ENCODE data around the gene NRROS.

NRROS gene

DNA sequence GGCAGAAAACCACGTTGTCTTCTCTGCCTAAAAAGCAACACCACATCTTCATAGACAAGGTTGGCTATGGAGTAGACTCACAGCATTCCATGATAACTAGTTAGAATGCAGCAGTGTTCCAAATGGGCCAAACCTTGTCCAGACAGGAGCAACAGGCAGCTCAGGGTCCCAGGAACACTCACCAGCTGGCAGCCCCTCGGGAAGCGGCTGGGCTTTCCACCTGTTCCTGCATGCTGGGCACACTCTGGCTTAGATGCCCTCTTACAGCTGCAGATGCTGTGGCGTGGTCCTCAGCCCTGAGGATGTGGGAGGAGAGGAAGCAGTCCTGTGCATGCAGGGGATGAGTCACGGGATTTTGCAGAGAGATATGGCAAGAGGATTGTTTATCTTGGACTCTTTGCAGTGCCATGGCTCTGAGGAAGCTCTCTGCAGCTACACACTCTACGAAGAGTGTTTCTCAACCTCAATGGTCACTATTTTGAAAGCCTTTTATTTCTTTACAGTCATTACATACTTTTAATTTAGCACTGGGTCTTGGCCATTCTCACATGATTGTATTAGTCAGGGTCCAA is 11.3 kb downstream of the NRROS start:
- CTCF ChIA-PET = no interaction called here
- TF ChIP-seq ELF4 (IDR thresholded peaks at IDR 0.05) (no peak), HDGF (IDR thresholded peaks at IDR 0.05; ENCODE audit: borderline replicate concordance) (no peak), BHLHE40 (IDR thresholded peaks at IDR 0.05; ENCODE audit: borderline replicate concordance) (no peak), ZNF384 (IDR thresholded peaks at IDR 0.05) (no peak), ARNT (IDR thresholded peaks at IDR 0.05) (no peak), FOXM1 (IDR thresholded peaks at IDR 0.05; ENCODE audit: borderline replicate concordance) (no peak), LEF1 (IDR thresholded peaks at IDR 0.05; ENCODE audit: borderline replicate concordance) (no peak), L3MBTL2 (conservative IDR thresholded peaks at IDR 0.05) (no peak), SP1 (IDR thresholded peaks at IDR 0.05) (no peak), FOXA1 (IDR thresholded peaks at IDR 0.05) (no peak), NFRKB (IDR thresholded peaks at IDR 0.05) (no peak), TARDBP (IDR thresholded peaks at IDR 0.05) (no peak), CTBP1 (IDR thresholded peaks at IDR 0.05; ENCODE audit: borderline replicate concordance) (no peak), FOXK2 (IDR thresholded peaks at IDR 0.05) (no peak), SUZ12 (IDR thresholded peaks at IDR 0.05) (no peak)
- TF ChIP-seq, protein P1, sequence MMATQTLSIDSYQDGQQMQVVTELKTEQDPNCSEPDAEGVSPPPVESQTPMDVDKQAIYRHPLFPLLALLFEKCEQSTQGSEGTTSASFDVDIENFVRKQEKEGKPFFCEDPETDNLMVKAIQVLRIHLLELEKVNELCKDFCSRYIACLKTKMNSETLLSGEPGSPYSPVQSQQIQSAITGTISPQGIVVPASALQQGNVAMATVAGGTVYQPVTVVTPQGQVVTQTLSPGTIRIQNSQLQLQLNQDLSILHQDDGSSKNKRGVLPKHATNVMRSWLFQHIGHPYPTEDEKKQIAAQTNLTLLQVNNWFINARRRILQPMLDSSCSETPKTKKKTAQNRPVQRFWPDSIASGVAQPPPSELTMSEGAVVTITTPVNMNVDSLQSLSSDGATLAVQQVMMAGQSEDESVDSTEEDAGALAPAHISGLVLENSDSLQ (IDR thresholded peaks at IDR 0.05) = no peak
- DNase-seq (ENCODE audit: extremely low spot score) = no peak
- POLR2A ChIA-PET = no interaction called here

DNA sequence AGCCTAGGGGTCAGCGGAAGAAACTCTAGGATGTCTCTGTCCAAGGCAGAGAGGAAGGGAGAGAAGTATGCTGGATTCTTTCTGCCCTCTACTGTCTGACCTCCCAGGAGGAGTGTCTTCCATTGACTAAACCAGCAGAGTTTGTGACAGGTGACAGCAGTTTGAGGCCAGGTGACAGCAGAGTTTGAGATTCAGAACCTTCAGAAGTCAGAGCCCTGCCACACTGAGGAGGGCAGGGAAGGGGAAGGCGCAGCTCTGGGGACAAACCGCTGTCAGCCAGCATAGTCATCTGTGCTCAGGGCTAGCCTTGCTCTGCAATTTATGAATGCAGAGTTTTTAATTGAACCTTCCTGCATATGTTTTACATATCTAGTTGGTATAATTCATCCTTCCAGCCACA is 12.3 kb downstream of the NRROS start:
- no peak for DNase-seq (ENCODE audit: extremely low spot score)
- TF ChIP-seq FOXK2 (IDR thresholded peaks at IDR 0.05) = no peak
- no peak for TF ChIP-seq TARDBP (IDR thresholded peaks at IDR 0.05)
- TF ChIP-seq, protein P1 (IDR thresholded peaks at IDR 0.05) = no peak
- no peak for TF ChIP-seq L3MBTL2 (conservative IDR thresholded peaks at IDR 0.05)
- TF ChIP-seq SP1 (IDR thresholded peaks at IDR 0.05) = no peak
- ChIA-PET POLR2A (no interaction called here), CTCF (no interaction called here)

DNA sequence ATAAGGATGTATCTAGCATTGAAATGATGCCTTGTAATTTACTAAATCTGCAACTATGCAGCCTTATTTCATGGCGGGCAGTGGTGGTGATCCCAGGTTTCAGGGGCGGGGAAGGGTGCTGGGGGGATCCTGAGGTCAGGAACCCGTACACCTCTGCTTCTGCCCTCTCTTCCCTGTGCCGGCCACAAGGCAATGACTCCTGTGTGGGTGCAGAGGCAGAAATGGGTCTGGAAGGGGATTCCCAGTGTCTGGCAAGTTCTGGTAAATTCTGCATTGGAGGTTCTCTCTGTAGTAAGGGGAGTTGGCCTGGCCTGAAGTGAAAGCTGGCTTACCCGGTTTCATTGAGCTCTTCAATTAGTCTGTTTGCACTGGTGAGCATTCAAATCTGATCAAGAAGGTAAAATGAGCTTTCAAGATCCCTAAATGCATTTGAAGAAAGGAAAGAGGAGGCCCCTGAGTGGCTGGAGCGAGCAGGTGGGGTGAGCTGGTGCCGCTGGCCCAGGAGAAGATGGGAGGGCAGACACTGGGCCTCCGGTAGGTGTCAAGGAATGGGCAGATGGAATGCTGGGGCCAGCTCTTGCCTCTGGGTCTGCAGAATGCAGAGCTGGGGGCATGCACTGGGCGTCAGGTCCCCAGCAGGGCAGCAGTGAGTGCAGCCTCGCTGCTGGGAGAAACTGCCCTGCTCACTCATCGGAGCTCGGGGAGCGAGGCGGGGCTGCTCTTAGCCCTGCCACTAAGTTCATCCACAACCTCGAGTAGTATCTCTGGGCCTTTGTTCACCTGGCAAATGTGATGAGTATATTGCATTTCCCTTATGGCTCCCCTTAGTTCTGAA is 13.7 kb downstream of the NRROS start:
- no peak for DNase-seq (ENCODE audit: extremely low spot score)
- TF ChIP-seq NFRKB (IDR thresholded peaks at IDR 0.05) (no peak), LEF1 (IDR thresholded peaks at IDR 0.05; ENCODE audit: borderline replicate concordance) (no peak), SUZ12 (IDR thresholded peaks at IDR 0.05) (no peak), FOXM1 (IDR thresholded peaks at IDR 0.05; ENCODE audit: borderline replicate concordance) (no peak), ARNT (IDR thresholded peaks at IDR 0.05) (no peak), FOXK2 (IDR thresholded peaks at IDR 0.05) (no peak)
- TF ChIP-seq, protein P1 (IDR thresholded peaks at IDR 0.05) = no peak
- POLR2A ChIA-PET = interaction anchor here (1.3 kb wide), 1 partner anchor 21 kb away, joined by 3 read pairs; no protein-coding TSS in a partner anchor
- CTCF ChIA-PET = interaction anchor here (0.6 to 1.0 kb wide), 2 partner anchors 9 to 12 kb away, joined by 3 read pairs; no protein-coding TSS in a partner anchor

DNA sequence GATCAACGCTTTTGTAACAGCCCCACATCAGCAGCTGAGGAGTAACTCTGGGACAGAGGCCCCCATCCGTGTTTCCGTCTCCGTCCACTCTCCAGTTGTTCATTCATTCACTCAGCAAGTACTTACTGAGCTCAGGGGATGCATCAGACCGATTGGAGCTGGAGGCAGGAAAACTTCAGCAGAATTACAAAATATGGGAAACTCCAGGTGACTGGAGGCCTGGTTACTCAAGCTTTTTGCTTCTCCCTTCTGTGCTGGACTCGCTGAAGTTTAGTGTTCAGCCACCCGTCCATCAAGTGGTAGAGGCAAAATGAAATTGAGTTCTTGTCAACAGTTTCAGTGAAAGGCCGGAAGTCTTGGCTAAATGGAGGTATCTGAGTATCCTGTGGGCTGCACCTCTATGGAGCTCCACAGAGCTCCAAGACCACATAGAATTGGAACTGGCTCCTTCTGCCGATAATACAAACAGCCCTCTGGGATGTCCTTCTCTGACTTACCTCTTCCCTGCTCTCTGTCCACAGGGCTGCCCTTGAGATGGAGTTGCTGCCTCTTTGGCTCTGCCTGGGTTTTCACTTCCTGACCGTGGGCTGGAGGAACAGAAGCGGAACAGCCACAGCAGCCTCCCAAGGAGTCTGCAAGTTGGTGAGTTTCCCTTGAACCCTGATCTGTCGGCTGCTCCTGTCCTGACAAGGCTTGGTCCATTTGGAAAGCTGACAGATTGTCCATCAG is 14.7 kb downstream of the NRROS start:
- POLR2A ChIA-PET = interaction anchor here (1.3 kb wide), 1 partner anchor 22 kb away, joined by 3 read pairs; no protein-coding TSS in a partner anchor
- TF ChIP-seq ELF4 (IDR thresholded peaks at IDR 0.05) (no peak), SP1 (IDR thresholded peaks at IDR 0.05) (no peak), BHLHE40 (IDR thresholded peaks at IDR 0.05; ENCODE audit: borderline replicate concordance) (no peak), FOXA1 (IDR thresholded peaks at IDR 0.05) (no peak), LEF1 (IDR thresholded peaks at IDR 0.05; ENCODE audit: borderline replicate concordance) (no peak), FOXK2 (IDR thresholded peaks at IDR 0.05) (no peak)
- CTCF ChIA-PET = no interaction called here
- no peak for DNase-seq (ENCODE audit: extremely low spot score)

DNA sequence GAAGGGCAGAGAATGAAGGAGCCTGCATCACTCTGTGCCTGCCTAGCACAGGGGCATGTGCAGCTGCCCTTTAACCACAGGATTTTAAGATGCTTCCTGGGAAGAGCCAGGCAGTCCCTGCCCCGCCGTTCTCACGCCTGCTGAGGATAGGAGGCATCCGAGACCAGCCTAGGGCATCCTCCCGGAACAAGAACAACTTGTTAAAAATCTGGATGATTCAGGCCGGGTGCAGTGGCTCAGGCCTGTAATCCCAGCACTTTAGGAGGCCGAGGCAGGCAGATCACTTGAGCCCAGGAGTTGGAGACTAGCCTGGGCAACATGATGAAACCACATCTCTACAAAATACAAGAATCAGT is 15.2 kb downstream of the NRROS start:
- DNase-seq (ENCODE audit: extremely low spot score) = no peak
- TF ChIP-seq SUZ12 (IDR thresholded peaks at IDR 0.05) (no peak), HDGF (IDR thresholded peaks at IDR 0.05; ENCODE audit: borderline replicate concordance) (no peak)
- ChIA-PET POLR2A (no interaction called here), CTCF (no interaction called here)

DNA sequence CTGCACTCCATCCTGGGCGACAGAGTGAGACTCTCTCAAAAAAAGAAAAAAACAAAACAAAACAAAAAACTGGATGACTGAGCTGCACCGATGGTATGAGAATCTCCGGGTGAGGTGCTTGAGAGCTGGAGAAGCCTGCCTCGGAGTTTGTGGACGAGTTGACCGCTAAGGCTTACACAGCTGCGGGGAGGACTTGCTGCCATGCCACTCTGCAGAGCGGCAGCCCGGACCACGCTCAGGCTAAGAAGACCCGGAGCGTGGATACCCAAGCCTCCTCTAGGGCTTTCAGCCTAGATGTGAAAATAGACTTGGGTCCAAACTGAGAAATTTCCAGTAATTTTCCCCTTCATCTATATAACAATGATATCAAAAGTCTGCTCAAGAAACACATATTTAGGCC is 16.0 kb downstream of the NRROS start:
- no peak for DNase-seq (ENCODE audit: extremely low spot score)
- POLR2A ChIA-PET = no interaction called here
- TF ChIP-seq BHLHE40 (IDR thresholded peaks at IDR 0.05; ENCODE audit: borderline replicate concordance) (no peak), L3MBTL2 (conservative IDR thresholded peaks at IDR 0.05) (no peak), FOXA1 (IDR thresholded peaks at IDR 0.05) (no peak), ZNF384 (IDR thresholded peaks at IDR 0.05) (no peak), SP1 (IDR thresholded peaks at IDR 0.05) (no peak), SUZ12 (IDR thresholded peaks at IDR 0.05) (no peak), HDGF (IDR thresholded peaks at IDR 0.05; ENCODE audit: borderline replicate concordance) (no peak), ELF4 (IDR thresholded peaks at IDR 0.05) (no peak), ARNT (IDR thresholded peaks at IDR 0.05) (no peak), TARDBP (IDR thresholded peaks at IDR 0.05) (no peak), FOXM1 (IDR thresholded peaks at IDR 0.05; ENCODE audit: borderline replicate concordance) (no peak), LEF1 (IDR thresholded peaks at IDR 0.05; ENCODE audit: borderline replicate concordance) (no peak), FOXK2 (IDR thresholded peaks at IDR 0.05) (no peak), CTBP1 (IDR thresholded peaks at IDR 0.05; ENCODE audit: borderline replicate concordance) (no peak), NFRKB (IDR thresholded peaks at IDR 0.05) (no peak)
- TF ChIP-seq, protein P1 (IDR thresholded peaks at IDR 0.05) = no peak
- CTCF ChIA-PET = no interaction called here

Measured in HEK293T (cell line).